Esophagus muscularis mucosa (tissue), 4 donors: Measurements from ENCODE around the gene AGAP1.

ENCODE experiments used
- CTCF ChIP-seq, 3 experiments: fragments of 200-600 bp in 2 of 3; fragments of 450-650 bp in 1 of 3; sonication (generic) in 2 of 3; IDR thresholded peaks; one replicate each; pipeline ENCODE4 v1.5.1; 2017 to 2019; ENCODE audit warnings: antibody characterized with exemption in 3 of 3, mild to moderate bottlenecking in 2 of 3, moderate library complexity in 1 of 3
- EP300 ChIP-seq: sonication (generic); formaldehyde crosslinking; IDR thresholded peaks from one replicate; pipeline ENCODE4 v1.6.1; 2017; ENCODE audit warnings: antibody characterized with exemption
- POLR2A ChIP-seq: fragments of 450-650 bp; IDR thresholded peaks from one replicate; pipeline ENCODE4 v1.6.1; 2017; ENCODE audit warnings: antibody characterized with exemption, moderate library complexity, mild to moderate bottlenecking, low read depth
- POLR2AphosphoS5 ChIP-seq, 2 donors: sonication (generic); formaldehyde crosslinking; IDR thresholded peaks; one replicate each; pipeline ENCODE4 v1.6.1; 2017; ENCODE audit warnings: antibody characterized with exemption in 2 of 2

- TF ChIP-seq CTCF (IDR thresholded peaks at IDR 0.05) (no peak), POLR2A (no peak), POLR2AphosphoS5 (IDR thresholded peaks at IDR 0.05) (no peak), EP300 (no peak)
Measured at GRCh38 chr2:235976516-235976915, 482.7 kb downstream of the AGAP1 start.
